GM19468 (cell line): ENCODE data around the gene TCF7L2.
A peak's percentile ranks its signal among the peaks of the same experiment; 100 is the strongest.

ENCODE experiments used
- ATAC-seq: cut with Tn5 transposase; IDR thresholded peaks from one replicate; pipeline ENCODE4 v1.9.1; 2021; ENCODE audit warnings: mild to moderate bottlenecking, moderate library complexity, moderate number of reproducible peaks; ENCODE audit not compliant: unreplicated experiment; ENCODE audit errors: extremely low read depth

TCF7L2 gene

GRCh38 chr10:113160641-113161040, 210.6 kb downstream of the TCF7L2 start:
- ATAC-seq, result no peak

- ATAC-seq, result no peak
Measured at GRCh38 chr10:113161066-113161465, 211.0 kb downstream of the TCF7L2 start.

GRCh38 chr10:113162960-113163359, 212.9 kb downstream of the TCF7L2 start:
- no peak for ATAC-seq

- ATAC-seq, result no peak
Measured at GRCh38 chr10:113165673-113166072, 215.6 kb downstream of the TCF7L2 start.

- no peak for ATAC-seq
Measured at GRCh38 chr10:113167702-113168101, 217.7 kb downstream of the TCF7L2 start.

GRCh38 chr10:113168584-113168983, 218.5 kb downstream of the TCF7L2 start:
- ATAC-seq, result no peak

- ATAC-seq, result no peak
Measured at GRCh38 chr10:113169111-113169510, 219.1 kb downstream of the TCF7L2 start.

GRCh38 chr10:113169853-113170460, 219.9 kb downstream of the TCF7L2 start:
- ATAC-seq, result peak; percentile 94

GRCh38 chr10:113171662-113172061, 221.6 kb downstream of the TCF7L2 start:
- ATAC-seq, result no peak

GRCh38 chr10:113175176-113175575, 225.1 kb downstream of the TCF7L2 start:
- ATAC-seq, result no peak

- no peak for ATAC-seq
Measured at GRCh38 chr10:113175756-113176651, 226.0 kb downstream of the TCF7L2 start.

- no peak for ATAC-seq
Measured at GRCh38 chr10:113176652-113177155, 226.7 kb downstream of the TCF7L2 start.

- ATAC-seq, result no peak
Measured at GRCh38 chr10:113177156-113177935, 227.3 kb downstream of the TCF7L2 start.

GRCh38 chr10:113177936-113178335, 227.9 kb downstream of the TCF7L2 start:
- no peak for ATAC-seq

- no peak for ATAC-seq
Measured at GRCh38 chr10:113178771-113179170, 228.7 kb downstream of the TCF7L2 start.

GRCh38 chr10:113179265-113179664, 229.2 kb downstream of the TCF7L2 start:
- ATAC-seq, result no peak

- no peak for ATAC-seq
Measured at GRCh38 chr10:113179966-113180365, 229.9 kb downstream of the TCF7L2 start.

GRCh38 chr10:113180401-113181154, 230.5 kb downstream of the TCF7L2 start:
- ATAC-seq, result no peak

- ATAC-seq, result no peak
Measured at GRCh38 chr10:113182154-113182553, 232.1 kb downstream of the TCF7L2 start.

GRCh38 chr10:113183573-113183972, 233.5 kb downstream of the TCF7L2 start:
- no peak for ATAC-seq
